GM23338 (cell line): Measurements from ENCODE around the gene RPN2. TPM values are rescaled to one million over a fixed set of nuclear protein-coding genes. Genes with fewer than 3 reads are reported as not detected.
A peak's percentile ranks its signal among the peaks of the same experiment; 100 is the strongest.

ENCODE experiments used
- ATAC-seq: fragments of 200-7000 bp; cut with Tn5 transposase; 3 replicates; pipeline ENCODE4 v1.9.1; 2020
- DNase-seq: peaks from one replicate; pipeline ENCODE4 v3.0.0-alpha.2; 2015; ENCODE audit warnings: low spot score
- H2AFZ ChIP-seq: fragments of 200-600 bp; sonication (generic); 2 replicates; pipeline ENCODE4 v1.8.0; 2016; ENCODE audit warnings: antibody characterized with exemption, mild to moderate bottlenecking, moderate library complexity
- H3F3A ChIP-seq: fragments of 200-600 bp; sonication (generic); replicated peaks from 2 replicates; pipeline ENCODE4 v1.8.0; 2017; ENCODE audit warnings: antibody characterized with exemption, mixed run types, low read depth
- H3K27ac ChIP-seq: fragments of 200-600 bp; sonication (generic); 2 replicates; pipeline ENCODE4 v1.6.1; 2016; ENCODE audit warnings: low read depth
- H3K27me3 ChIP-seq: fragments of 200-600 bp; sonication (generic); 2 replicates; pipeline ENCODE4 v1.8.0; 2016; ENCODE audit warnings: mild to moderate bottlenecking, mixed run types, moderate library complexity; ENCODE audit not compliant: insufficient read depth
- H3K36me3 ChIP-seq: fragments of 200-600 bp; sonication (generic); 2 replicates; pipeline ENCODE4 v1.8.0; 2016; ENCODE audit warnings: mild to moderate bottlenecking; ENCODE audit not compliant: insufficient read depth
- H3K4me1 ChIP-seq: fragments of 200-600 bp; sonication (generic); 2 replicates; pipeline ENCODE4 v1.8.0; 2016; ENCODE audit warnings: mild to moderate bottlenecking, moderate library complexity; ENCODE audit not compliant: insufficient read depth
- H3K4me2 ChIP-seq: fragments of 200-600 bp; sonication (generic); 2 replicates; pipeline ENCODE4 v1.7.1; 2017; ENCODE audit warnings: mixed run types
- H3K4me3 ChIP-seq: fragments of 200-600 bp; sonication (generic); 2 replicates; pipeline ENCODE4 v1.6.1; 2016; ENCODE audit warnings: mixed run types
- H3K79me2 ChIP-seq: fragments of 200-600 bp; sonication (generic); replicated peaks from 2 replicates; pipeline ENCODE4 v1.8.0; 2017; ENCODE audit warnings: mild to moderate bottlenecking; ENCODE audit not compliant: insufficient read depth
- H3K9me2 ChIP-seq: fragments of 200-600 bp; sonication (generic); 2 replicates; pipeline ENCODE4 v1.8.0; 2017; ENCODE audit not compliant: insufficient read depth
- H4K20me1 ChIP-seq: fragments of 200-600 bp; sonication (generic); replicated peaks from 2 replicates; pipeline ENCODE4 v1.8.0; 2017; ENCODE audit warnings: mild to moderate bottlenecking; ENCODE audit not compliant: insufficient read depth
- H3K27ac Mint-ChIP-seq: 2 replicates; pipeline ENCODE4 v1.8.0; 2020; ENCODE audit warnings: inconsistent platforms, mild to moderate bottlenecking, moderate library complexity, mixed read lengths
- H3K27me3 Mint-ChIP-seq: 3 replicates; pipeline ENCODE4 v1.8.0; 2022; ENCODE audit warnings: low read depth, mild to moderate bottlenecking, moderate library complexity, mixed read lengths, inconsistent platforms; ENCODE audit not compliant: insufficient read depth, poor library complexity
- H3K36me3 Mint-ChIP-seq: 3 replicates; pipeline ENCODE4 v1.8.0; 2021; ENCODE audit warnings: low read depth, mild to moderate bottlenecking, inconsistent platforms, moderate library complexity, mixed read lengths
- H3K4me1 Mint-ChIP-seq: 3 replicates; pipeline ENCODE4 v1.8.0; 2020; ENCODE audit warnings: mild to moderate bottlenecking, inconsistent platforms, mixed read lengths
- H3K4me3 Mint-ChIP-seq: 3 replicates; pipeline ENCODE4 v1.8.0; 2021; ENCODE audit warnings: moderate library complexity, mild to moderate bottlenecking, inconsistent platforms, mixed read lengths
- H3K9me3 Mint-ChIP-seq: 3 replicates; pipeline ENCODE4 v1.8.0; 2020; ENCODE audit warnings: moderate library complexity, mild to moderate bottlenecking, inconsistent platforms, mixed read lengths
- CREB1 ChIP-seq: fragments of 250-450 bp; sonication (Bioruptor Pico); IDR thresholded peaks from 2 replicates; pipeline ENCODE4 v1.5.0; 2020; ENCODE audit warnings: low read depth, mild to moderate bottlenecking, moderate library complexity
- EZH2 ChIP-seq: fragments of 200-600 bp; sonication (generic); IDR thresholded peaks from one replicate; pipeline ENCODE4 v1.8.0; 2017; ENCODE audit warnings: antibody characterized with exemption, mild to moderate bottlenecking, low read depth; ENCODE audit not compliant: unreplicated experiment
- EZH2phosphoT487 ChIP-seq: fragments of 200-600 bp; sonication (generic); IDR thresholded peaks from one replicate; pipeline ENCODE4 v1.8.1; 2018; ENCODE audit warnings: antibody characterized with exemption; ENCODE audit not compliant: unreplicated experiment
- JUNB ChIP-seq: IDR thresholded peaks from one replicate; pipeline ENCODE4 v1.6.1; 2016; ENCODE audit warnings: antibody characterized with exemption; ENCODE audit not compliant: unreplicated experiment
- NANOG ChIP-seq: IDR thresholded peaks from 2 replicates; pipeline ENCODE4 v1.6.1; 2016; ENCODE audit warnings: antibody characterized with exemption, borderline replicate concordance
- POLR2AphosphoS5 ChIP-seq: IDR thresholded peaks from 2 replicates; pipeline ENCODE4 v1.6.1; 2016; ENCODE audit warnings: antibody characterized with exemption, low read depth
- STAT1 ChIP-seq: IDR thresholded peaks from one replicate; pipeline ENCODE4 v1.6.1; 2016; ENCODE audit warnings: antibody characterized with exemption; ENCODE audit not compliant: unreplicated experiment
- ZNF114 ChIP-seq: fragments of 250-450 bp; sonication (Bioruptor Pico); IDR thresholded peaks from 2 replicates; pipeline ENCODE4 v1.5.0; 2020; ENCODE audit warnings: mild to moderate bottlenecking, moderate library complexity
- ZNF331 ChIP-seq: fragments of 250-450 bp; sonication (Bioruptor Pico); IDR thresholded peaks from 2 replicates; pipeline ENCODE4 v1.5.0; 2020; ENCODE audit warnings: low read depth, mild to moderate bottlenecking, moderate library complexity
- ZNF462 ChIP-seq: fragments of 250-450 bp; sonication (Bioruptor Pico); IDR thresholded peaks from 2 replicates; pipeline ENCODE4 v1.5.0; 2020; ENCODE audit warnings: mild to moderate bottlenecking, moderate library complexity
- polyA plus RNA-seq: library from polyadenylated mRNA; unstranded; fragments of >200 nt; fragmentation: Nextera tagmentation; extraction: Ambion mirVana; gene quantifications from 2 replicates; pipeline ENCODE4 v1.2.1, GENCODE V29; 2016
- total RNA-seq: library from RNA; depleted of rRNA; stranded (reverse); fragments of >200 nt; shearing (Covaris generic); gene quantifications from 2 replicates; pipeline ENCODE4 v1.2.3, GENCODE V29; 2014
- TF ChIP-seq, protein P1 (sequence below): IDR thresholded peaks from one replicate; pipeline ENCODE4 v1.6.1; 2018; ENCODE audit warnings: antibody characterized with exemption; ENCODE audit not compliant: unreplicated experiment
- TF ChIP-seq, protein P2 (sequence below), 2 experiments: fragments of 200-600 bp in 1 of 2; sonication (generic) in 1 of 2; conservative IDR thresholded peaks; 2 replicates each; pipeline versions ENCODE4 v1.5.1 to v1.6.1; 2016 to 2017; ENCODE audit warnings: antibody characterized with exemption in 2 of 2, low read depth in 2 of 2, mild to moderate bottlenecking in 2 of 2, moderate library complexity in 1 of 2
- TF ChIP-seq, protein P3 (sequence below): IDR thresholded peaks from 2 replicates; pipeline ENCODE4 v1.6.1; 2016; ENCODE audit warnings: antibody characterized with exemption

RPN2 gene
- total and polyA plus RNA-seq, 2 experiments from 2014 or later = 244 to 302 TPM

- H2AFZ ChIP-seq = no peak overlapping the region
- peaks cover 8% of the 10 kb centered on the region; the same call in 1 of the 2 replicates for H4K20me1 ChIP-seq
- peak overlapping the region; percentile 80; the same call in 1 of the 2 replicates for H3K27ac ChIP-seq
- H3K36me3 Mint-ChIP-seq = peaks cover 75% of the 10 kb centered on the region
- H3K27me3 ChIP-seq = no peaks in the 10 kb centered on the region
- no peak overlapping the region for H3K4me3 ChIP-seq
- H3K9me3 Mint-ChIP-seq = no peaks in the 10 kb centered on the region
- TF ChIP-seq STAT1 (no peak), EZH2phosphoT487 (no peak), NANOG (no peak), ZNF331 (CRISPR knock-in tag) (no peak), ZNF462 (CRISPR knock-in tag) (no peak), POLR2AphosphoS5 (no peak), JUNB (no peak), ZNF114 (CRISPR knock-in tag) (no peak), EZH2 (no peak), CREB1 (no peak)
- TF ChIP-seq, protein P1, sequence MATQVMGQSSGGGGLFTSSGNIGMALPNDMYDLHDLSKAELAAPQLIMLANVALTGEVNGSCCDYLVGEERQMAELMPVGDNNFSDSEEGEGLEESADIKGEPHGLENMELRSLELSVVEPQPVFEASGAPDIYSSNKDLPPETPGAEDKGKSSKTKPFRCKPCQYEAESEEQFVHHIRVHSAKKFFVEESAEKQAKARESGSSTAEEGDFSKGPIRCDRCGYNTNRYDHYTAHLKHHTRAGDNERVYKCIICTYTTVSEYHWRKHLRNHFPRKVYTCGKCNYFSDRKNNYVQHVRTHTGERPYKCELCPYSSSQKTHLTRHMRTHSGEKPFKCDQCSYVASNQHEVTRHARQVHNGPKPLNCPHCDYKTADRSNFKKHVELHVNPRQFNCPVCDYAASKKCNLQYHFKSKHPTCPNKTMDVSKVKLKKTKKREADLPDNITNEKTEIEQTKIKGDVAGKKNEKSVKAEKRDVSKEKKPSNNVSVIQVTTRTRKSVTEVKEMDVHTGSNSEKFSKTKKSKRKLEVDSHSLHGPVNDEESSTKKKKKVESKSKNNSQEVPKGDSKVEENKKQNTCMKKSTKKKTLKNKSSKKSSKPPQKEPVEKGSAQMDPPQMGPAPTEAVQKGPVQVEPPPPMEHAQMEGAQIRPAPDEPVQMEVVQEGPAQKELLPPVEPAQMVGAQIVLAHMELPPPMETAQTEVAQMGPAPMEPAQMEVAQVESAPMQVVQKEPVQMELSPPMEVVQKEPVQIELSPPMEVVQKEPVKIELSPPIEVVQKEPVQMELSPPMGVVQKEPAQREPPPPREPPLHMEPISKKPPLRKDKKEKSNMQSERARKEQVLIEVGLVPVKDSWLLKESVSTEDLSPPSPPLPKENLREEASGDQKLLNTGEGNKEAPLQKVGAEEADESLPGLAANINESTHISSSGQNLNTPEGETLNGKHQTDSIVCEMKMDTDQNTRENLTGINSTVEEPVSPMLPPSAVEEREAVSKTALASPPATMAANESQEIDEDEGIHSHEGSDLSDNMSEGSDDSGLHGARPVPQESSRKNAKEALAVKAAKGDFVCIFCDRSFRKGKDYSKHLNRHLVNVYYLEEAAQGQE = no peak
- TF ChIP-seq, protein P2, sequence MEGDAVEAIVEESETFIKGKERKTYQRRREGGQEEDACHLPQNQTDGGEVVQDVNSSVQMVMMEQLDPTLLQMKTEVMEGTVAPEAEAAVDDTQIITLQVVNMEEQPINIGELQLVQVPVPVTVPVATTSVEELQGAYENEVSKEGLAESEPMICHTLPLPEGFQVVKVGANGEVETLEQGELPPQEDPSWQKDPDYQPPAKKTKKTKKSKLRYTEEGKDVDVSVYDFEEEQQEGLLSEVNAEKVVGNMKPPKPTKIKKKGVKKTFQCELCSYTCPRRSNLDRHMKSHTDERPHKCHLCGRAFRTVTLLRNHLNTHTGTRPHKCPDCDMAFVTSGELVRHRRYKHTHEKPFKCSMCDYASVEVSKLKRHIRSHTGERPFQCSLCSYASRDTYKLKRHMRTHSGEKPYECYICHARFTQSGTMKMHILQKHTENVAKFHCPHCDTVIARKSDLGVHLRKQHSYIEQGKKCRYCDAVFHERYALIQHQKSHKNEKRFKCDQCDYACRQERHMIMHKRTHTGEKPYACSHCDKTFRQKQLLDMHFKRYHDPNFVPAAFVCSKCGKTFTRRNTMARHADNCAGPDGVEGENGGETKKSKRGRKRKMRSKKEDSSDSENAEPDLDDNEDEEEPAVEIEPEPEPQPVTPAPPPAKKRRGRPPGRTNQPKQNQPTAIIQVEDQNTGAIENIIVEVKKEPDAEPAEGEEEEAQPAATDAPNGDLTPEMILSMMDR (conservative IDR thresholded peaks at IDR 0.05; ENCODE audit: low read depth in 2 of 2) = no peak
- TF ChIP-seq, protein P3, sequence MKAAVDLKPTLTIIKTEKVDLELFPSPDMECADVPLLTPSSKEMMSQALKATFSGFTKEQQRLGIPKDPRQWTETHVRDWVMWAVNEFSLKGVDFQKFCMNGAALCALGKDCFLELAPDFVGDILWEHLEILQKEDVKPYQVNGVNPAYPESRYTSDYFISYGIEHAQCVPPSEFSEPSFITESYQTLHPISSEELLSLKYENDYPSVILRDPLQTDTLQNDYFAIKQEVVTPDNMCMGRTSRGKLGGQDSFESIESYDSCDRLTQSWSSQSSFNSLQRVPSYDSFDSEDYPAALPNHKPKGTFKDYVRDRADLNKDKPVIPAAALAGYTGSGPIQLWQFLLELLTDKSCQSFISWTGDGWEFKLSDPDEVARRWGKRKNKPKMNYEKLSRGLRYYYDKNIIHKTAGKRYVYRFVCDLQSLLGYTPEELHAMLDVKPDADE = no peak
- H3K9me2 ChIP-seq = no peaks in the 10 kb centered on the region
- H3K4me1 ChIP-seq = 0 out of 2 replicates have a peak, but pooled peaks cover 7% of the 10 kb centered on the region
- H3F3A ChIP-seq = peaks cover 3% of the 10 kb centered on the region; the same call in 1 of the 2 replicates
- no peak for DNase-seq
- peaks cover 3% of the 10 kb centered on the region for H3K27me3 Mint-ChIP-seq
- no peak overlapping the region; the same call in 2 of the 3 replicates for H3K4me3 Mint-ChIP-seq
- peaks cover 48% of the 10 kb centered on the region for H3K36me3 ChIP-seq
- H3K27ac Mint-ChIP-seq = peak overlapping the region; percentile 62; the same call in 1 of the 2 replicates
- H3K4me2 ChIP-seq = no peak overlapping the region
- H3K4me1 Mint-ChIP-seq = peaks cover 29% of the 10 kb centered on the region
- no peak for ATAC-seq
- peaks cover 54% of the 10 kb centered on the region for H3K79me2 ChIP-seq
These were observed 43.0 kb downstream of the RPN2 start for GRCh38 chr20:37222086-37222485.
